GM10847 (cell line): Measurements from ENCODE around the gene APBA1.

Source experiments
- POLR2A ChIP-seq: IDR thresholded peaks from 2 replicates; pipeline ENCODE4 v1.6.1; 2011; ENCODE audit not compliant: insufficient read length; ENCODE audit errors: extremely low read depth

APBA1 gene

DNA sequence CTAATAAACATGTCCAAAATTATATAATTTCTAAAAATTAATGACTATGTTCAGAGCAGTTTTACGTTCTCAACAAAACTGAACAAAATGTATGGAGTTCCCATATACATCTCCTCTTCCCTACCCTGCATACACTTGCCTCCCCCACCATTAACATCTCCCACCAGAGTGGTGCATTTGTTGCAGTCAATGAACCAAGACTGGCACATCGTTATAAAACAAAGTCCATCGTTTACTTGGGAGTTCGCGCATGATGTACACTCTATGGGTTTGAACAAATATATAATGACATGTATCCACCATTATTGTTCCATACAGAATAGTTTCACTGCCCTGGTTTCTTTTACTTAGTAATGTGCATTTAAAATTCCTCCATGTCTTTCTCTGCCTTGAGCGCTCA, 130.1 kb downstream of the APBA1 start:
- no peak for TF ChIP-seq POLR2A

DNA sequence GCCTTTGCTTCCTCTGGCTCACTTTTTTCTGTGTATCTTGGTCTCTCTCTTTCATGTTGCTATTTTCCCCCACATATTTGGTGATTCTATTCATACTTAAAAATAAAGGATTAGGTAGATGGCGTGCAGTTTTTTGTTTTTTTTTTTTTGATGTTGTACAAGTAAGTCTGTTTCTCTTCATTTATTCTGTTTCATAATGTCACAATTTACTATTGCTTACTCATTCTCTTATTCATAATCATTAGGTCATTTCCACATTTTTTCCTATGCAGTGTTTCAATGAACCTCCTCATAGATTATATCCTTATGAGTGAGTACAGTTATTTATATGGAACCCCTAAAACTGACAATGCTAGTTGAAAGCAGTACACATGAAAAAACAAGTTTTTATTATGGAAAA, 136.3 kb downstream of the APBA1 start:
- no peak for TF ChIP-seq POLR2A

DNA sequence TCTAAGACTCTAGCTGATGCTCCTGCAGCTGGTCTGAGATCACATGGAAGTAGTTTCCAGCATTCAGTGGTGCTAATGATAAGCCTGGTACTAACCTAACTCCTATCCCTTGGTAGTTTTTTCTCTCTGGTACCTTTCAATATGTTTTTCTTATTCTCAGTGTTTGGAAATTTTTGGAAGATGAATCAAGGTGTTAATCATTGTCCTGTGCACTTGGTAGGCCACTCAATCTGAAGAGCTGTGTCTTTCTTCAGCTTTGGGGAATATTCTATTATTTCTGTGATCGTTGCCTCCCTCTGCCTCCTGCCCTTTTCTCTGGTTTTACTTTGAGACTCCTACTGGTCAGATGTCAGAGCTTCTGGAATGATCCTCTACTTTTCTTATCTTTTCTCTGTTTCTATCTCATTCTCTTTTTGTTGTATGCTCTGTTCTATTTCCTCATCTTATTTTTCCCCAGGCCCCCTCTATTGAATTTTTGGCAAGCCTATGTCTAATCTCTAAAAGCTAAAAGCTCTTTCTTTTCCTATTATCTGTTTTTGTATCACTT, 136.8 kb downstream of the APBA1 start:
- TF ChIP-seq POLR2A: no peak

DNA sequence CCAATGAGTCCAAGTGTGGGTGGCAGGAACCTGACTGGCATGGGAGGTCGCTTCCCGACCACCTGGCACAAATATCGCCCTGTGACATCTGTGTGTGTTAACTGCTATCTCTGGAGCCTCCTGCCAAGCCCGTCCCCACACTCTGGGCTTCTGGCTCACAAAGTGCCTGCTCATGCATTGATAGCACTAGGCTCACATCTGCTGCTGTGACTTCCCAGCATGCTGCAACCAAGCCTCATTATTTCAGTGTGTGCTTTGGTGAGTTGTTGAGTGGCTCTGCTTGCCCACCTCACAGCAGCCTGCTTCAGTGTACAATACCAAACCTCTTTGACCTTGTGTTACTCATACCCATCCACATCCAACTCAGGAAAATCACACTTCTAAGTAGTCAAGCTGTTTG, 139.8 kb downstream of the APBA1 start:
- TF ChIP-seq POLR2A: no peak

DNA sequence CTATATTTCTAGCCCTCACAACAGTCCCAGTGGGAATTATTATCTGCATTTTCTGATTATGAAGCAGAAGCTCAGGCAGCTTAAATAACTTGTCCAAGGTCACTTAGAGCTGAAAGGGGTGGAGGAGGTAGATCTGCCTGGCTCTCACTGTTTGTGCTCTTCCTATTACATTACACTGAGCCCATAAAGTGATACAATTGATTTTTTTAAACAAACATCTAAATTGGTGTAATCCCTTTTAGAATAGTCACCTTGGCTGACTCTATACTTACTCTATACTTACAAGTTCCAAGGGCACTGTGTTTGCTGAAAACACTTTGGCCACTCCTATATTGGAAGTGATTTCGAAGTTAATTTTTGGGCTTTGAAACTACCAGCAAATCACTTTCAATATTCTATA, 144.7 kb downstream of the APBA1 start:
- no peak for TF ChIP-seq POLR2A

DNA sequence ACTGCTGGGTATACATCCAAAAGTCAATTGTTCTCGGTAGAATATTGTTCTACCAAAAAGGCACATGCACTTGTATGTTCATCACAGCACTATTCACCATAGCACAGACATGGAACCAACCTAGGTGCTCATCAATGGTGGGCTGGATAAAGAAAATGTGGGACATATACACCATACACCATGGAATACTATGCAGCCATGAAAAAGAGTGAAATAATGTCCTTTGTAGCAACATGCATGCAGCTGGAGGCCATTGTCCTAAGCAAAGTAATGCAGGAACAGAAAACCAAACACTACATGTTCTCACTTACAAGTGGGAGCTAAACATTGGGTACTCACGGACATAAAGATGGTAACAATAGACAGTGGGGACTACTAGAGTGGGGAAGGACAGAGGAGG, 145.5 kb downstream of the APBA1 start:
- no peak for TF ChIP-seq POLR2A

DNA sequence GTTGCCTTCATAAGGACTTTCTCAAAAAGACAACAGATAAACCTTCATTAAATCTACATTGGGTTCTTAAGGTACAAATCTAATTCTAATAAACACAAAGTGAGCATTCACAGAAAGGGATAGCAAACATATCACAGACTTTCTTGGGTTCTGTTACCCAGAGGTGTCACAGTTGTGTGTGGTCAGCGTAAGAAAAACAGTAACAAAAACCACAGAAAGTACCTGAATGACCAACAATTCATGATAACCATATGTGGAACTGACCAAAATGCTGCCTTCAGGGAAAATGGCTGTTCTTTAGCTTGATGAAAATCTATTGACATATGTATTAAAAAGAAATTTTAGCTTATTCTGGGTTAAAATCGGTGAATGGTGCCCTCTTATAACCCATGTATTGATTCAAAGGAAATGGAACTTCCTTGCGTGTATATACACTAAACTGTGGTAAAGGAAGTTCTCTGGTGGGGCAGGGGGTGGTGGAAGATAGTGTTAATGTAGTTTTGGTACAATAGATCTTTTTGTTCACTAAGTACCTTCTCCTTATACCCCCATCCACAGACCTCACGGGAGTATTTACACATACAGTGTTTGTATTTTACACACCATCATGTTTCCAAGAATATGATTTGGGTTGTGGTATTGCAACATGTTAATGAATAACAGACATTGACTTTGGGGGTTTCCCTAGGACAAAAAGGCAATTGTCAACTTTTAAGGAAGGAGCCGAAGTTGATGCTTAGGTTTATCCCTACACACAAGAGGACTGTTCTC, 152.5 kb downstream of the APBA1 start:
- TF ChIP-seq POLR2A: no peak

DNA sequence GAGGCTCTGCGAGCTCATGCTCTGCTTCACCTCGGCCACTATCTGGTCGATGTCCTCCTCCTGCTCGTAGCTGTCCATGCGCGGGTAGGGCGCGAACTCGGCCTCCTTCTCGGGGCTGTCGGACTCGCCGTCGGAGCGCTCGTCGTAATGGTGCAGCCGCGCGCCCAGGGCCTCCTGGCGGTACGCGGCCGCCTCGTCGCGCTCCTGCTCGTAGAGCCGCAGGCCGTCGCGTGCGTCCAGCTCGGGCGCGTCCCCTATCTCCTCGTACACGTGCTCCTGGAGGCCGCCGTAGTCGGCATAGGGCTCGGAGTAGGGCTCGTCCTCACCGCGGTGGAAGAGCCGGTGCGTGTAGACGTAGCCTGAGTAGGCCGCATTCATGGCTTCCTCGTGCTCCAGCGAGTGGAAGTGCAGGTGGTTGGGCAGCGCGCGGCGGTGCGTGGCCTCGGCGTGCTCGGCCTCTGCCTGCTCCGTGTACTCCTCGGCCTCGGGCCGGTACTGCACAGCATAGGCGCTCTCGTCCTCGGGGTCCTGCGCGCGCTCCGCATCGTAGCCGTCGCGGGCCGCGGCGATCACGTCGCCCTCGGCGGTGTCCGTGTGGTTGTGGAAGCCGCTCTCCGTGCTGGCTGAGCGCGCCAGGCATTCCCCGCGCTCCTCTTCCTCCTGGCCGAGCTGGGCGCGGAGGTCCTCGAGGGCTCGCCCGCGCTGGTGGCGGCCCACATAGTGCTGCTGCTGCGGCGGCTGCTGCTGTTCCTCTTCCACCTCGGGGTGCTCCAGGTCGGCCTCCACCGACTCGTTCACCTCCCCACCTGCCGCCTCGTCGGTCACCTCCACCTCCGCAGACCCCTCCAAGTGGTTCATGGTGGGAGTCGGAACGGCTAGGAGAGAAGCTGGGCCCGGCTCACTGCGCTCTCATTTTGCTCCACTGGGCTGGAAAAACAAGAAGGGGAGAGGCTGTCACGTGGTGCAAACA, 155.5 kb downstream of the APBA1 start:
- no peak for TF ChIP-seq POLR2A

DNA sequence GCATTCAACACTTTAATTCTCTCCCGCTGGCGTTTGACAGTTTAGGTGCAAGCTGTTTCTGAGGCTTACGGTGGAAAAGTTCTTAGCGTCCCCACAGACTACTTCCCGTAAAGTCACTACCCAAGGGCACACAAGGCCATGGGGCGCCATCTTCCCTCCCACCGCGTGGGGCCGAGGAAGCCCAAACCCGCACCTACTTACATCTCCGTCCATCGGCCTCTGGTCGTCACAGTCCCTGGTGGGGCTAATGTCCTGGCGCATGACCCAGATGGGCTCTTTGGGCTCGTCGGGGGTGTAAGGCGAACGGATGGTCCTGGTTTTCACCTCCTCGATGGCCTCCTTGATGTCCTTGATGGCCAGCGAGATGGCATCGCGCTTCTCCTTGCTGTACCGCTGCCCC, 156.4 kb downstream of the APBA1 start:
- TF ChIP-seq POLR2A: no peak

DNA sequence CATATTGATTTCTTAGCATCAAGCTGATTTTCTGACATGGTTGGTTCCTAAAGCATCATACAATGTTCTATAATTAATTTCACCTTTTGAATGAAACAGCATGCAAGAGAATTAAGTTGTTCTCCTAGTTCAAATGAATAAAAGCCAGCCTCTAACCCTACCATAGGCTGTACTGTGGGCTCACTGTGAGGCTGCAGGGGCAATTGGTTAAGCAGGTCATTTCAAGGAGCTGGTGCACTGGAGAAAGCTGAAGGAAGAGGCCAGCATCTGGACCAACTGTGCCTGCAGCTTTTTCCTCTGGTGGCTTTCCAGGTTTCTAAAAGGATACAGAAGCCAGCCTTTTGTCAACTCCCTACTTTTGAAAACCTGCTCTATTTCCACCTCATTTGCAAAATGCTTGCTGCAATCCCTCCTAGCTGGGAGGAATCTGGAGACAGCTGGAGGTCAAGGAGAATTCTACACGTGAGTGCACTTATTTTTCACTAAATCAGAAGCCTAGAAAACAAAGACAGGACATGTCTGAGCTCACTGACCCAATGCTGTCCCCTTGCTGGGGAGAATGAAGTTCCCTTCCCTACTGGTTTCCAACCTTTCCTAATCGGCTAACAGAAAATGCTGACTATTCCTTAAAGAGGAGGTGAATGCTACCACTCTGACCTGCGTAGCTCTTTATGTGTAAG, 158.9 kb downstream of the APBA1 start:
- TF ChIP-seq POLR2A: no peak

DNA sequence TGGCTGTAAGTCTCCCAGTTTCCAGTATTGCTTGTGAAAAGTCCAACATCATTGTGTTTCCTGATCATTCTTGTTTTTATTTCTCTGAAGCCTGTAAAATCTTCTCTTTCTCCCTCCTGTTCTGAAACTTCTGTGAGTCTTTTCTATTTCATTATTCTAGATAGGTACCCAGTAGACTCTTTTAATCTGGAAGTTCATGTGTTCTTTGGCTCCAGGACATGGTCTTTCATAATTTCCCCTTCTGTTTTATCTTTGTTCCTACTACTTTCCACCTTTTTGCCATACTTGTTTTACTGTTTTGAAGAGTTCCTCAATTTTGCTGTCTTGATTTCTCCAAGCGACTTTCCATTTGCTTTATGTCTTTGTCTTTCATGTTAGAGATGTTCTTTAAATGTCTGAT, 168.1 kb downstream of the APBA1 start:
- TF ChIP-seq POLR2A: no peak

DNA sequence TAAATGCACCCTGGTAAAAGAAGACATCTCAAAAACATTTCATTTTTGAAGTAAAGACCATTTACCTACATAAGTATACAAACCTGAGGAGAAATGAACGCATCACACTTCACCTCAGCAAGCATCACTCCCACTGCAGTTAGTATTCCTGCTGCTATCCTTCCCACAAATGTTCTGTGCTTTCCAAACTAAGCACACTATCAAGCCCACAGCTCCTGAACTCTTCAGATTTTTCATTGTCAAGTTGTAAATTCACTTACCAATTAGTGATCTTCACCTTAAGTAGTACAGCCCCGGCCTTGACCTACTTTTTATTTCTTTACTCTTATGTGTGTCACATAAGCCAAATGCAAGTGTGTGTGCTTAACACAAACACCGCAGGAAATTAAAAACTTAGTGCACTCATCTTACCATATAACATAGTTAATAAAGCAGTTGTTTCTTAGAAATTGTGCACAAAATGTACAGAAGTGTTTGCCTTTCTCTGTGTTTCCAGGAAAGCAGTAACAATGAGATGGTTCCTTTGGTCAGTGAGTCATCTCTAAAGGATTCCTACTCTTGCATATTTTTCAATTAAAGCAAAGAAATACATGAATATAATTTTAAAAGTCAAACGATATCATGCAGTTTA, 169.4 kb downstream of the APBA1 start:
- no peak for TF ChIP-seq POLR2A

DNA sequence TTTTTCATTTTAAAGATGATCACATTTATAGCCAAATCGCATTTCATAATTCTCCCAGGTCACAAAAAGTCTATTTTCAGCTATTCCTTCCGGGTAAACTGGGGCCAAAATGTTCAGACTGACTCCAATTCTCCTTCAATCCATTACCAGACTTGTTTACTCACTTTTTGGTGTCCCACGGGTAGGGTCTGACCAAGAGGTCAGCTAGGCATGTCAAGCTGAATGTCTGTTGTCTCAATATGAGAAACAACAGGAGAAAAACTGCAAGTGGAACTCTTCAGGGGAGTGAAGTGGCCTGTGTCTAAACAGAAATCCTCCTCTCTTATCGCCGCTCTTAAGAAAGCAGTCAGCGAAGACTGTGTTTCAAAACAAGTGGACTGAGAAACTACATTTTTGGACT, 171.3 kb downstream of the APBA1 start:
- no peak for TF ChIP-seq POLR2A

DNA sequence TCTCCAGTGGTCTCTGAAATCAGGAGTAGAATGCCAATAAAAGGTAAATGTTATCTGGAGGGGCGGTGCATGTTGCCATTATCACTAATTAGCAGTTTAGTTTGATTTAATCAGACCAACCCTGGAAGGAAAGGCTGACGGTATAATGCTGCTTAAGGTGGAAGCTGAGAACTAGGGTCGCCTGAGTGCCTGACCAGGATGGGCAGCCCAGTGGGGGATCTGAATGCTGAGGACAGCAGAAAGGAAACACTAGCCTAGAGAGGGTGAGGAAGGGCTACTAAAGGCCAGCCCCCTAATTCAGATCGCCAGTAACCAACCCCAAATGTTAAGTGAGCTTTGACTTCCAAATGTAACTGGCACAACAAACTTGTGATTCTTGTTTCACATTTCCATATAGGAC, 172.2 kb downstream of the APBA1 start:
- no peak for TF ChIP-seq POLR2A

DNA sequence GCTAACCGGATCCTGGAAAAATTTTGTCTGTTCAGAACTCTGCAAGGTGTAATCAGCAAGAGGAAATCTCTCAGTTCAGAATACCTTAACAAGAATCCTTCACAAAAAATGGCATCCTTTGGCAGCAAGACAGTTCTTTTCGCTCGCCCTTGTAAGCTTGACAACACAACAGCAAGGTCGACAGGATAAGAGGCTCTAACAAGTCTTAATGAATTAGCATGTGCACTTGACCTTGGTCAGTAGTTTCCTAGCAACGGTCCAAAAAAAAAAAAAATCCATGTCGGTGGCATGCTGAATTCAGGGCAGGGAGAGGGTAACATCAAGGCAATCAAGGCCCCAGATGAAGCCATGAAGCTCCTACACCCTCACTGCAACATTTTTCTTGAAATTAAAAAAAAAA, 172.8 kb downstream of the APBA1 start:
- TF ChIP-seq POLR2A: no peak

DNA sequence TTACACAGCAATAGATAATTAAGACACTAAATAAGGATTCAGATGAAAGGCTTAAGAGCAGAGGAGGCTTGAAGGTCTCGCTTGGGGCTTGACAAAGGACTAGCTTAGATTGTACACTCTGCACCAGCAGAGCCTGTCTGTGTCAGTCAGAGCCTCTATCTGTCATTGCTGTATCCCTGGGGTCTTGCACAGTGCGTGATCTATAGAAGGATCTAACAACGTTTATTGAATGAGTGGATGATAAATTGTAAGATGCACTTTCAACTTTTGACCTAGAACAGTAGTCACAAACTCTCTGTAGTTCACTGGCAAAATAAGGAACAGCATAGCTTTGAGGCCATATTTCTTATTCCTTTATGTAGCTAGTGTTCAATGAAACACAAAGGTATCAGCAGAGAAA, 173.7 kb downstream of the APBA1 start:
- no peak for TF ChIP-seq POLR2A

DNA sequence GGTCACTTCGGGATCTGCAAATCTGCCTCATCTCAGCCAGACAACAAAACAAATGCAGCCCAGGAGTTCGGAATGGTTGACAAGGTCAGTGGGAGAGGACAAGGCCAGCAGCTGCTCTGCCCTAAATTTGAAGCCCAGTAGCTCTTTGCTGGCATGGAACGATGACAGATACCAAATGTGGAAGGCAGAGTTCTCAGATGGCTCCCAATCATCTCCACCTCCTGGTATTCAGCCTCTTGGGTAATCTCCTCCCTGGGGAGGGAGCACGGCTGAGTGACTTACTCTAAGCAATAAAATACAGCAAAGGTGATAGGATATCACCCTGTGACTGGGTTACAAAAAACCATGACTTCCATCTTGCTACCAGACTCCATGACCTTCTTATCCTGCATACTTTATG, 174.4 kb downstream of the APBA1 start:
- no peak for TF ChIP-seq POLR2A
